ENCODE data around the gene OR52I2. TPM values are rescaled to one million over a fixed set of nuclear protein-coding genes. Genes with fewer than 3 reads are reported as not detected.

OR52I2 gene
- total RNA-seq, 1 donor, result not detected

GRCh38 chr11:4577761-4578160 lies 3.8 kb upstream of the OR52I2 start:
- H3K4me3 ChIP-seq (ENCODE audit: low read depth, low read length), result no peak overlapping the region
- DNase-seq (ENCODE audit: low read depth), result no peak
- TF ChIP-seq CTCF (IDR thresholded peaks at IDR 0.05; ENCODE audit: insufficient read depth, low read length), result no peak

GRCh38 chr11:4578624-4579023 lies 2.9 kb upstream of the OR52I2 start:
- no peak for DNase-seq (ENCODE audit: low read depth)
- no peak overlapping the region for H3K4me3 ChIP-seq (ENCODE audit: low read depth, low read length)
- no peak for TF ChIP-seq CTCF (IDR thresholded peaks at IDR 0.05; ENCODE audit: insufficient read depth, low read length)

GRCh38 chr11:4580124-4580523 lies 1.4 kb upstream of the OR52I2 start:
- no peak for TF ChIP-seq CTCF (IDR thresholded peaks at IDR 0.05; ENCODE audit: insufficient read depth, low read length)
- DNase-seq (ENCODE audit: low read depth), result no peak
- no peak overlapping the region for H3K4me3 ChIP-seq (ENCODE audit: low read depth, low read length)

GRCh38 chr11:4589017-4589416 lies 7.5 kb downstream of the OR52I2 start:
- no peak for TF ChIP-seq CTCF (IDR thresholded peaks at IDR 0.05; ENCODE audit: insufficient read depth, low read length)
- H3K4me3 ChIP-seq (ENCODE audit: low read depth, low read length), result no peak overlapping the region
- no peak for DNase-seq (ENCODE audit: low read depth)

GRCh38 chr11:4593739-4594138 lies 12.2 kb downstream of the OR52I2 start, which contains the start of gene OR52I1:
Gene OR52I1 (plus strand): TSS chr11:4594039. CDS start chr11:4594039, 0 bp downstream.
- TF ChIP-seq CTCF (IDR thresholded peaks at IDR 0.05; ENCODE audit: insufficient read depth, low read length), result no peak
- DNase-seq (ENCODE audit: low read depth), result no peak
- H3K4me3 ChIP-seq (ENCODE audit: low read depth, low read length), result no peak within 1 kb of the TSS

GRCh38 chr11:4605057-4605456 lies 23.5 kb downstream of the OR52I2 start:
- DNase-seq (ENCODE audit: low read depth), result no peak
- no peak overlapping the region for H3K4me3 ChIP-seq (ENCODE audit: low read depth, low read length)
- TF ChIP-seq CTCF (IDR thresholded peaks at IDR 0.05; ENCODE audit: insufficient read depth, low read length), result no peak
